ENCODE results near the gene ZC3H8.

Gene ZC3H8

GRCh38 chr2:112164876-112165275 is 90.0 kb downstream of the ZC3H8 start:
- no peak for DNase-seq (ENCODE audit: low read depth in 2 of 2)

DNA sequence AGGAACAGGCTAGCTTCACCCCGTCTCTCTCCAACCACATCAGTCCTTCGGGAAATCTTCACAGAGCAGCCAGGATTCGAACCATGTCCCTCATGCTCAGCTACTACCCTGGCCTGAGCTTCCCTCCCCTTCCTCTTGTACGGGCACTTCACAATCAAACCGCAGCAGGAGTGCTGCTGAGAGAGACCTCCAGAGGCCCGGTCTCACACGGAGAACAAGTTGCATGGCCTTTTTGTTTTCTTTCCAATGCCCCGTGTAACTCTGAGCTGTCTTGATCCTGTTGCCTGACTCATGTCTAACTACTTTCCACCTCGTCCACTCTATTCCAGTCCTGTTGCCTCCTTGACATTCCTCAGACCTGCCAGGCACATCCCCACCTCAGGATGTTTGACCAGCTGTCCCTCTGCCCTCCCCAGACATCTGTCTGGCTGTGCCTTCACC is 91.3 kb downstream of the ZC3H8 start:
- DNase-seq (ENCODE audit: low read depth in 2 of 2), result no peak

DNA sequence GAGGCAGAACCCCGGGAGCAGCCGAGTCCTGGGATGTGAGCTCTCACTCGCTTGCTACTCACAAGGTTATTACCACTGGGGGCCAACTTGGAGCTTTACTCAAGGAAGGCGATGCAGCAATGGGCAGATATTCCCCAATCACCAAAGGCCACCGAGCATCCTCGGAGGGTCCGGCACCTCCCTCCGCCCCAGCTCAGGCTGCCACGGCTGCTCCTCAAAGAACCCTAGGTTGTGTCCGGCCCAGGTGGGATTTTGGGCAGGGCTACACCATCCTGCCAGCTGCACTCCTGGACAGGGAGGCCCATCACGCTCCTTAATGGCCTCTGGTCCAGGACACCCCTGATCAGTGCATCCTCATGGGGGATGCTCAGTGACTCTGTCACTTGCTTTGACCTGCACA is 91.9 kb downstream of the ZC3H8 start:
- no peak for DNase-seq (ENCODE audit: low read depth in 2 of 2)

- DNase-seq (ENCODE audit: low read depth in 2 of 2), result no peak
These were observed 92.5 kb downstream of the ZC3H8 start for GRCh38 chr2:112162341-112162740.
